B cell (primary cell): Measurements from ENCODE around the gene APIP.

Experiments used
- CTCF ChIP-seq: fragments of 200-600 bp; IDR thresholded peaks from one replicate; pipeline ENCODE4 v1.8.0; 2022; ENCODE audit warnings: antibody characterized with exemption, mild to moderate bottlenecking
- EZH2 ChIP-seq: IDR thresholded peaks from 2 replicates; pipeline ENCODE4 v1.6.1; 2012; ENCODE audit warnings: borderline replicate concordance, low read depth, mild to moderate bottlenecking, moderate library complexity, low read length; ENCODE audit not compliant: insufficient read depth, poor library complexity, severe bottlenecking

- no peak for TF ChIP-seq CTCF
- no peak for TF ChIP-seq EZH2
These were observed 22.8 kb downstream of the APIP start for GRCh38 chr11:34893416-34893815.
